ENCODE data around the gene ARID2. TPM values are rescaled to one million over a fixed set of nuclear protein-coding genes. Genes with fewer than 3 reads are reported as not detected.

ARID2 gene
- 10 to 100 TPM; 31.7 to 72.7 (median 48.8) TPM for total RNA-seq

- H3K27me3 ChIP-seq: no peaks in the 10 kb centered on the region
- intact Hi-C loops (cut with DNase I; ENCODE audit: low total_unique reads): no loop called here
- no peaks in the 10 kb centered on the region for H3K9me3 ChIP-seq
- peak in 2 of 3 donors; percentile 48 to 64 for TF ChIP-seq POLR2AphosphoS5 (IDR thresholded peaks at IDR 0.05)
- TF ChIP-seq POLR2A (IDR thresholded peaks at IDR 0.05): no peak
- peak; percentile 58 to 70 for DNase-seq (ENCODE audit: low spot score in 2 of 2)
- H3K4me1 ChIP-seq: peaks cover 0 to 9% of the 10 kb centered on the region in 2 donors
- H3K4me3 ChIP-seq: peak within 1 kb of the TSS; percentile 74 to 86 (median 81)
- peak within 1 kb of the TSS; percentile 99 to 100 for H3K27ac ChIP-seq
- no peaks in the 10 kb centered on the region for H3K36me3 ChIP-seq
Observed at GRCh38 chr12:45729233-45730083, at the start of gene ARID2. Gene ARID2 (plus strand): TSS chr12:45729706. CDS start chr12:45729837, 131 bp downstream.

DNA sequence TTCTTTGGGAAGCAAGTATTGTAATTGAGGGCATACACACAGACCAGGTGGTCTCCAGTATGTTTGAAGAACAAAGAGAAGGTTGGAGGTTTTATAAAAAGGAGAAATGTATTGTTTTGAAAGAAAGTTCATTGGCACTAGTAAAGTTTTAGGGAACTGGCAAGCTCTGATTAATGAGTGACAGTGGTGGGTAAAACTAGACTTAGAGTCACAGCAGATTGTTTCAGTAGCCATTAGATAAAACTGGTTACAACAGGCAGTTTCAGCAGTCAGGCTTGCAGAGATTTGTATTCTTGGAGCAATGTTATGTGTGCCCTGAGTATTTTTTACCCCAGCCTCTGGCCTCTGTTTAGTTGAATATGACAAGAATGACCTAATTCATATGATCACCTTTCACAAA is 49.1 kb upstream of the ARID2 start:
- no peak for TF ChIP-seq POLR2A (IDR thresholded peaks at IDR 0.05)
- TF ChIP-seq CTCF (IDR thresholded peaks at IDR 0.05): no peak
- TF ChIP-seq POLR2AphosphoS5 (IDR thresholded peaks at IDR 0.05): no peak
- Histone ChIP-seq H3K9me3 (no peaks in the 10 kb centered on the region), H3K36me3 (no peaks in the 10 kb centered on the region), H3K27ac (no peak overlapping the region), H3K4me1 (no peaks in the 10 kb centered on the region), H3K27me3 (no peaks in the 10 kb centered on the region), H3K4me3 (no peak overlapping the region)
- intact Hi-C loops (cut with DNase I; ENCODE audit: low total_unique reads): no loop called here
- no peak for DNase-seq (ENCODE audit: low spot score in 2 of 2)

- Histone ChIP-seq H3K27me3 (no peaks in the 10 kb centered on the region), H3K4me1 (no peaks in the 10 kb centered on the region), H3K9me3 (no peaks in the 10 kb centered on the region), H3K36me3 (no peaks in the 10 kb centered on the region), H3K4me3 (no peak overlapping the region), H3K27ac (no peak overlapping the region)
- no peak for DNase-seq (ENCODE audit: low spot score in 2 of 2)
- TF ChIP-seq POLR2A (IDR thresholded peaks at IDR 0.05) (no peak), POLR2AphosphoS5 (IDR thresholded peaks at IDR 0.05) (no peak), CTCF (IDR thresholded peaks at IDR 0.05) (no peak)
- intact Hi-C loops (cut with DNase I; ENCODE audit: low total_unique reads): no loop called here
Observed at GRCh38 chr12:45681465-45681864, 48.0 kb upstream of the ARID2 start.

DNA sequence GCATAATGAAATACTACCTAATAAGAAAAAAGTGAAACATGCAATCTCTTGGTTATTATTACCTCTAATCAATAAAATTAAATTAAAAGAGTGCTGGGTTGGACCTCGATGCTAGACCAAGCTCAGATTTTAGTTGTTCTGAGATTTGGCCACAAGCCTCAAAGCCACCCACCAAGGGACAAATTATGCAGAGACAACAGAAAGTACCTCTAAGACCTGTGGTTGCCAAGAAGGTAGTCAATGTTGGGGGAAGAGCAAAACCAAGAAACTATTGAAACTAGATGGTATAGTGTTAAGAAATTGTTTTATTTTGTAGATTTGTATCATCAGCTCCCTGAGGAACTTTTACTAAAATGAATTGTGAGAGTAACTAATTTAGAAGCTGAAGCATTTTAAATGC is 43.8 kb upstream of the ARID2 start:
- Histone ChIP-seq H3K36me3 (no peaks in the 10 kb centered on the region), H3K4me3 (no peak overlapping the region), H3K27me3 (no peaks in the 10 kb centered on the region), H3K9me3 (no peaks in the 10 kb centered on the region), H3K4me1 (no peaks in the 10 kb centered on the region), H3K27ac (no peak overlapping the region)
- no peak for TF ChIP-seq POLR2AphosphoS5 (IDR thresholded peaks at IDR 0.05)
- TF ChIP-seq CTCF (IDR thresholded peaks at IDR 0.05): no peak
- TF ChIP-seq POLR2A (IDR thresholded peaks at IDR 0.05): no peak
- intact Hi-C loops (cut with DNase I; ENCODE audit: low total_unique reads): no loop called here
- DNase-seq (ENCODE audit: low spot score in 2 of 2): no peak

DNA sequence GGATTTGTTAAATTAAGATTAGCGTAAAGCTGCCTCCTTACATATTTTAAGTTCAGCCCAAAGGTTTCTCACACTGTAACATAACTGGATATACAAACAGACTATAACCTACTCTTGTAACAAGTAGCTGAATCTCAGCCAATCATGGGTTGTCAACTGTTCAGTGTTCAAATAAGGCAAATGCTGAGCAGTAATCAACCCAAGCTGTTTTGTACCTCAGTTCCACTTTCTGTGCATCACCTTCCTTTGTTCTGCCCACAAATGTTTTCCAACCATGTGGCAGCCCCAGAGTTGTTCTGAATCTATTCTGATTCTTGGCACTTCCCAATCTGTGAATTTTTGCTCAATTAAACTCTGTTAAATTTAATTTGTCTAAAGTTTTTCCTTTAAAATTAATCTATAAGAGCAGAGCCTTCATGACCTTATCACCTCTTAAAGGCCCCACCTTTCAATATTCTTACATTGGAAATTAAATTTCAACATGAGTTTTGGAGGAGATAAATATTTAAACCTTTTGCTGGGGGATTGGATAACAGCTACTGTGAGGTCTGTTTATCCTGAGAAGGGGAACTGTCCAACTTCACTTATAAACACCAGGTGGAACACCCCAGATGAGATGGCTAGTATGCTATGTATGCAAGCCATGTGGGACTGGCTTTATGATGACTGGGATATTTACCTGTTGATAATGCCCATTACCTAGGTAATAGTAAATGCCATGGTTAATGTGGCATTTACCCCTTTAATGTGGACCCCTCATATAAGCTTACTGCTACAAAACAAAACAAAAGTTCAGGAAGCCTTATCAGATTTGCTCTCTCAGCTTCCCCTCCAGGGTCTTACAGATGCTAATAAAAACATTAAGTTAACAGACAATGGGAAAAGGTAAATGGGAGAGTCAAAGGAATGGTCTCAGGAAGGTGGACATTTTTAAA is 42.2 kb upstream of the ARID2 start:
- intact Hi-C loops (cut with DNase I; ENCODE audit: low total_unique reads): no loop called here
- no peak for TF ChIP-seq CTCF (IDR thresholded peaks at IDR 0.05)
- no peak for TF ChIP-seq POLR2AphosphoS5 (IDR thresholded peaks at IDR 0.05)
- no peak for TF ChIP-seq POLR2A (IDR thresholded peaks at IDR 0.05)
- Histone ChIP-seq H3K4me3 (no peak overlapping the region), H3K9me3 (no peaks in the 10 kb centered on the region), H3K27ac (no peak overlapping the region), H3K27me3 (no peaks in the 10 kb centered on the region), H3K4me1 (no peaks in the 10 kb centered on the region), H3K36me3 (no peaks in the 10 kb centered on the region)
- no peak for DNase-seq (ENCODE audit: low spot score in 2 of 2)

Data from breast epithelium (tissue), 4 donors.